Measurements from ENCODE around the gene AK2.

DNA sequence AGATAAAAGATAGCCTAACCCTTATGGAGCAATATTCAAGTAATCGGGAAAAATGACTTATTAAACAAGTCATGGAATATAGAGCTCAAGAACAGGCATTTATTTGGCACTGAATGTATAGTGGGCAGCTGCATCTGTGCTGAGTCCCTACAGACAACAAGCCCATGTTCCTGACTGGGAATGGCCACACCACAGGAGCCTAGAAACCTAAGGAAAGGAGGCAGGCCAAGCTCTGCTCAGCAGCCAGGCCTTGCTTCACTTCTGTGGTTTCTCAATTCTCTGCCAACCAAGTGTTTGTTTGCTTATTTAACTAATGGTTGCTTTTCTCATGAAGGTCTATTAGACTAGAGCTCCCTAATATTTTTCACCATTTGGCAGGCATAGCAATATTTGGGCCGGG is 21.5 kb downstream of the AK2 start:
- TF ChIP-seq, protein P1, sequence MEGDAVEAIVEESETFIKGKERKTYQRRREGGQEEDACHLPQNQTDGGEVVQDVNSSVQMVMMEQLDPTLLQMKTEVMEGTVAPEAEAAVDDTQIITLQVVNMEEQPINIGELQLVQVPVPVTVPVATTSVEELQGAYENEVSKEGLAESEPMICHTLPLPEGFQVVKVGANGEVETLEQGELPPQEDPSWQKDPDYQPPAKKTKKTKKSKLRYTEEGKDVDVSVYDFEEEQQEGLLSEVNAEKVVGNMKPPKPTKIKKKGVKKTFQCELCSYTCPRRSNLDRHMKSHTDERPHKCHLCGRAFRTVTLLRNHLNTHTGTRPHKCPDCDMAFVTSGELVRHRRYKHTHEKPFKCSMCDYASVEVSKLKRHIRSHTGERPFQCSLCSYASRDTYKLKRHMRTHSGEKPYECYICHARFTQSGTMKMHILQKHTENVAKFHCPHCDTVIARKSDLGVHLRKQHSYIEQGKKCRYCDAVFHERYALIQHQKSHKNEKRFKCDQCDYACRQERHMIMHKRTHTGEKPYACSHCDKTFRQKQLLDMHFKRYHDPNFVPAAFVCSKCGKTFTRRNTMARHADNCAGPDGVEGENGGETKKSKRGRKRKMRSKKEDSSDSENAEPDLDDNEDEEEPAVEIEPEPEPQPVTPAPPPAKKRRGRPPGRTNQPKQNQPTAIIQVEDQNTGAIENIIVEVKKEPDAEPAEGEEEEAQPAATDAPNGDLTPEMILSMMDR (IDR thresholded peaks at IDR 0.05; ENCODE audit: extremely low read depth in 1 of 2, insufficient read depth in 1 of 2, low read depth in 1 of 2, low read length in 2 of 2) = no peak
- TF ChIP-seq FOS (IDR thresholded peaks at IDR 0.05; ENCODE audit: borderline replicate concordance, insufficient read depth, low read length) (no peak), POLR2A (IDR thresholded peaks at IDR 0.05; ENCODE audit: low read depth, low read length) (no peak), POLR2AphosphoS5 (IDR thresholded peaks at IDR 0.05; ENCODE audit: insufficient read depth, low read depth, low read length) (no peak), EZH2 (IDR thresholded peaks at IDR 0.05; ENCODE audit: borderline replicate concordance, low read depth, low read length, severe bottlenecking) (no peak), JUN (IDR thresholded peaks at IDR 0.05; ENCODE audit: borderline replicate concordance, insufficient read depth, insufficient read length, low read depth) (no peak), GATA2 (IDR thresholded peaks at IDR 0.05; ENCODE audit: insufficient read depth, insufficient read length, low read depth, low read length) (no peak)
- TF ChIP-seq, protein P2, sequence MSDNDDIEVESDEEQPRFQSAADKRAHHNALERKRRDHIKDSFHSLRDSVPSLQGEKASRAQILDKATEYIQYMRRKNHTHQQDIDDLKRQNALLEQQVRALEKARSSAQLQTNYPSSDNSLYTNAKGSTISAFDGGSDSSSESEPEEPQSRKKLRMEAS (IDR thresholded peaks at IDR 0.05; ENCODE audit: insufficient read depth, insufficient read length) = no peak
